Natural killer cell (primary cell): ENCODE results near the gene AKAP13. TPM values are rescaled to one million over a fixed set of nuclear protein-coding genes. Genes with fewer than 3 reads are reported as not detected.

Experiments
- ATAC-seq, 3 donors: fragments of 150-1000 bp in 2 of 3; fragments of 200-7000 bp in 1 of 3; cut with Tn5 transposase; 1 replicate in 1 of 3; 2 replicates in 2 of 3; pipeline ENCODE4 v1.10.0; 2021; ENCODE audit warnings: mild to moderate bottlenecking in 2 of 3, moderate library complexity in 2 of 3
- DNase-seq, 2 donors: peaks; one replicate each; pipeline versions ENCODE4 v3.0.0 to v3.0.0-alpha.2; 2013 to 2021; ENCODE audit warnings: mixed read lengths in 1 of 2
- H3K27ac ChIP-seq: one replicate; pipeline ENCODE4 v1.5.1; 2013; ENCODE audit warnings: mild to moderate bottlenecking, low read length
- H3K27me3 ChIP-seq: one replicate; pipeline ENCODE4 v1.6.1; 2013; ENCODE audit warnings: low read length; ENCODE audit not compliant: control insufficient read depth, insufficient read depth
- H3K36me3 ChIP-seq: one replicate; pipeline ENCODE4 v1.6.1; 2013; ENCODE audit warnings: low read length; ENCODE audit not compliant: control insufficient read depth, insufficient read depth
- H3K4me1 ChIP-seq: one replicate; pipeline ENCODE4 v1.6.1; 2013; ENCODE audit warnings: low read length; ENCODE audit not compliant: control insufficient read depth, insufficient read depth
- H3K4me3 ChIP-seq: one replicate; pipeline ENCODE4 v1.5.1; 2013; ENCODE audit warnings: low read length
- H3K9me3 ChIP-seq: one replicate; pipeline ENCODE4 v1.6.1; 2013; ENCODE audit warnings: low read length; ENCODE audit not compliant: control insufficient read depth, insufficient read depth
- H3K27ac Mint-ChIP-seq, 2 donors: one replicate each; pipeline ENCODE4 v1.8.0; 2022; ENCODE audit warnings: mild to moderate bottlenecking in 2 of 2, mixed read lengths in 2 of 2, moderate library complexity in 1 of 2
- H3K27me3 Mint-ChIP-seq, 2 donors: one replicate each; pipeline ENCODE4 v1.8.0; 2022; ENCODE audit warnings: low read depth in 2 of 2, mixed read lengths in 2 of 2
- H3K36me3 Mint-ChIP-seq: one replicate; pipeline ENCODE4 v1.8.0; 2022; ENCODE audit warnings: mixed read lengths
- H3K4me1 Mint-ChIP-seq, 2 donors: one replicate each; pipeline ENCODE4 v1.8.0; 2022; ENCODE audit warnings: mixed read lengths in 2 of 2
- H3K4me3 Mint-ChIP-seq: one replicate; pipeline ENCODE4 v1.8.0; 2022; ENCODE audit warnings: mild to moderate bottlenecking, moderate library complexity, mixed read lengths
- H3K9me3 Mint-ChIP-seq, 2 donors: one replicate each; pipeline ENCODE4 v1.8.0; 2022; ENCODE audit warnings: mixed read lengths in 2 of 2
- CTCF ChIP-seq: fragments of 200-600 bp; IDR thresholded peaks from one replicate; pipeline ENCODE4 v1.8.0; 2022; ENCODE audit warnings: antibody characterized with exemption
- WGBS: methylation state at CpG from one replicate; pipeline ENCODE4 v1.1.7; 2013; ENCODE audit warnings: missing lambda C conversion rate; ENCODE audit not compliant: insufficient coverage; 5-methylcytosine and 5-hydroxymethylcytosine counted together
- intact Hi-C: fragments of 100-400 bp; cut with micrococcal nuclease; formaldehyde crosslinking; loops from one replicate; pipeline ENCODE4 v1.14.2; 2022
- total RNA-seq, 4 donors: library from RNA; stranded (reverse); fragments of 120-200 nt in 1 of 4; gene quantifications; one replicate each; pipeline versions ENCODE4 v1.2.3 to v1.2.4, GENCODE V29; 2013 to 2022

AKAP13 gene
- total RNA-seq, 3 donors from 2014 or later (not counting 1 experiment from before 2014, with no cell fraction given), result 573 to 661 (median 647) TPM

GRCh38 chr15:85557385-85557784 is 177.0 kb downstream of the AKAP13 start:
- Histone ChIP-seq H3K36me3 (no peaks in the 10 kb centered on the region), H3K27me3 (no peaks in the 10 kb centered on the region), H3K4me1 (peaks cover 12% of the 10 kb centered on the region), H3K4me3 (no peak overlapping the region), H3K9me3 (no peaks in the 10 kb centered on the region), H3K27ac (no peak overlapping the region)
- DNase-seq (no peak), ATAC-seq (no peak)
- H3K4me1 Mint-ChIP-seq, result peaks cover 23 to 32% of the 10 kb centered on the region in 2 donors
- H3K27me3 Mint-ChIP-seq, result no peaks in the 10 kb centered on the region
- intact Hi-C loops, result no loop called here
- H3K36me3 Mint-ChIP-seq, result no peaks in the 10 kb centered on the region
- H3K9me3 Mint-ChIP-seq, result no peaks in the 10 kb centered on the region
- 89% methylated on average over 5 of the region's 6 CpGs for WGBS
- no peak overlapping the region for H3K27ac Mint-ChIP-seq
- H3K4me3 Mint-ChIP-seq, result no peak overlapping the region
- TF ChIP-seq CTCF, result no peak

GRCh38 chr15:85558848-85559247 is 178.4 kb downstream of the AKAP13 start:
- ATAC-seq (no peak), DNase-seq (no peak)
- WGBS, result 65% methylated on average over 4 of the region's 5 CpGs
- H3K27ac Mint-ChIP-seq, result no peak overlapping the region
- no peaks in the 10 kb centered on the region for H3K9me3 Mint-ChIP-seq
- no peaks in the 10 kb centered on the region for H3K9me3 ChIP-seq
- H3K4me1 ChIP-seq, result peaks cover 12% of the 10 kb centered on the region
- intact Hi-C loops, result no loop called here
- no peak overlapping the region for H3K27ac ChIP-seq
- no peaks in the 10 kb centered on the region for H3K36me3 Mint-ChIP-seq
- no peak for TF ChIP-seq CTCF
- H3K4me1 Mint-ChIP-seq, result peaks cover 28 to 32% of the 10 kb centered on the region in 2 donors
- H3K27me3 Mint-ChIP-seq, result no peaks in the 10 kb centered on the region
- no peak overlapping the region for H3K4me3 Mint-ChIP-seq
- H3K36me3 ChIP-seq, result no peaks in the 10 kb centered on the region
- H3K4me3 ChIP-seq, result no peak overlapping the region
- no peaks in the 10 kb centered on the region for H3K27me3 ChIP-seq

- no peak overlapping the region for H3K27ac ChIP-seq
- ATAC-seq (no peak), DNase-seq (no peak)
- no peak overlapping the region for H3K4me3 ChIP-seq
- no peaks in the 10 kb centered on the region for H3K27me3 Mint-ChIP-seq
- H3K36me3 Mint-ChIP-seq, result no peaks in the 10 kb centered on the region
- H3K4me1 Mint-ChIP-seq, result peaks cover 28 to 29% of the 10 kb centered on the region in 2 donors
- intact Hi-C loops, result no loop called here
- H3K36me3 ChIP-seq, result no peaks in the 10 kb centered on the region
- no peaks in the 10 kb centered on the region for H3K27me3 ChIP-seq
- H3K9me3 Mint-ChIP-seq, result no peaks in the 10 kb centered on the region
- no peaks in the 10 kb centered on the region for H3K9me3 ChIP-seq
- no peak overlapping the region for H3K4me3 Mint-ChIP-seq
- no peak for TF ChIP-seq CTCF
- peaks cover 12% of the 10 kb centered on the region for H3K4me1 ChIP-seq
- WGBS, result 98% methylated on average over 6 of the region's 7 CpGs
- H3K27ac Mint-ChIP-seq, result no peak overlapping the region
These were observed 179.1 kb downstream of the AKAP13 start for GRCh38 chr15:85559530-85559929.

GRCh38 chr15:85562824-85563223 is 182.4 kb downstream of the AKAP13 start:
- no peaks in the 10 kb centered on the region for H3K27me3 ChIP-seq
- WGBS, result 95% methylated on average over 6 of the region's 6 CpGs
- Mint-ChIP-seq H3K36me3 (no peaks in the 10 kb centered on the region), H3K4me3 (no peak overlapping the region), H3K4me1 (peaks cover 0 to 7% of the 10 kb centered on the region in 2 donors), H3K9me3 (no peaks in the 10 kb centered on the region), H3K27me3 (no peaks in the 10 kb centered on the region), H3K27ac (no peak overlapping the region)
- no peaks in the 10 kb centered on the region for H3K36me3 ChIP-seq
- TF ChIP-seq CTCF, result no peak
- ATAC-seq (no peak), DNase-seq (no peak)
- H3K4me1 ChIP-seq, result no peaks in the 10 kb centered on the region
- H3K27ac ChIP-seq, result no peak overlapping the region
- H3K9me3 ChIP-seq, result no peaks in the 10 kb centered on the region
- H3K4me3 ChIP-seq, result no peak overlapping the region
- intact Hi-C loops, result no loop called here
